Effector memory CD8-positive, alpha-beta T cell (primary cell): ENCODE results near the gene HBG1.

ENCODE experiments used
- ATAC-seq: fragments of 150-1000 bp; cut with Tn5 transposase; replicated peaks from 2 replicates; pipeline ENCODE4 v1.10.0; 2021; ENCODE audit warnings: mild to moderate bottlenecking, moderate library complexity
- DNase-seq, 3 experiments: peaks; one replicate each; pipeline ENCODE4 v3.0.0; 2021
- H3K27ac Mint-ChIP-seq, 2 donors: one replicate each; pipeline ENCODE4 v1.8.0; 2022; ENCODE audit warnings: mild to moderate bottlenecking in 2 of 2, mixed read lengths in 2 of 2, moderate library complexity in 2 of 2
- H3K27me3 Mint-ChIP-seq, 2 donors: one replicate each; pipeline ENCODE4 v1.8.0; 2022; ENCODE audit warnings: mixed read lengths in 2 of 2
- H3K36me3 Mint-ChIP-seq: one replicate; pipeline ENCODE4 v1.8.0; 2022; ENCODE audit warnings: mild to moderate bottlenecking, moderate library complexity, mixed read lengths; ENCODE audit not compliant: insufficient read depth
- H3K4me1 Mint-ChIP-seq, 2 donors: one replicate each; pipeline ENCODE4 v1.8.0; 2022; ENCODE audit warnings: low read depth in 2 of 2, mixed read lengths in 2 of 2
- H3K4me3 Mint-ChIP-seq, 2 donors: one replicate each; pipeline ENCODE4 v1.8.0; 2022; ENCODE audit warnings: mild to moderate bottlenecking in 2 of 2, mixed read lengths in 2 of 2, moderate library complexity in 2 of 2
- H3K9me3 Mint-ChIP-seq, 2 donors: one replicate each; pipeline ENCODE4 v1.8.0; 2022; ENCODE audit warnings: mixed read lengths in 2 of 2

The HBG1 gene

DNA sequence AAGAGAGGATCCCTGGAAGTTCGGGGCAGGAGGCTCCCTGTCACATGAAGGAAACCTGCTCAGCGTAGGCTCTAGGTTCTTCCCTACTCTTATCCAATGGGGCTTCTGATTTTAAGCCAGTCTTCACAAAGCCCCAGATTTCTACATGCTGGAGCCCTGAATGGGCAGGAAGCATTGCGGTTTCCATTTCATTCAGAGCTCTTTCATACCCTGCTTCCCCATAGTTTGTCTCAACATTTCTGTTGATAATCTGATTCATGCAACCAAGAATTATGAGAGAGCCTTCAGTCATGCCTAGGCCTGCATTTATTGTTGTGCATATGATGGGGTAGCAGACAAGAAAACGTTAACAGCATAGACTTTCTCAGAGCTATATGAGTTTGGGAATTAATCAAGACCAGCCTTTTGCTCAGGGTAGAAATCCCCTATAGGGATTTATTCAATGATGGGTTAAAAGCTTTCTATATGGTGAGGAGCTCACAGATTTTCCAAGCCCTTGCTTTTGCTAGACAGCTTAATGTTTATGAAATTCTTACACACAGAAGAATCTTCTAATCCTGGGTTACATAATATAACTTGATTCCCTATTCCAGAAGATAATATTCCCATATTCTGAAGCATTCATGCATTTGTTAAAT lies 36.2 kb upstream of the HBG1 start:
- DNase-seq (no peak), ATAC-seq (no peak)
- peaks cover 0 to 9% of the 10 kb centered on the region in 2 donors for H3K27me3 Mint-ChIP-seq
- H3K4me1 Mint-ChIP-seq, result no peaks in the 10 kb centered on the region
- no peaks in the 10 kb centered on the region for H3K9me3 Mint-ChIP-seq
- H3K36me3 Mint-ChIP-seq, result no peaks in the 10 kb centered on the region
- H3K4me3 Mint-ChIP-seq, result no peak overlapping the region
- no peak overlapping the region for H3K27ac Mint-ChIP-seq

DNA sequence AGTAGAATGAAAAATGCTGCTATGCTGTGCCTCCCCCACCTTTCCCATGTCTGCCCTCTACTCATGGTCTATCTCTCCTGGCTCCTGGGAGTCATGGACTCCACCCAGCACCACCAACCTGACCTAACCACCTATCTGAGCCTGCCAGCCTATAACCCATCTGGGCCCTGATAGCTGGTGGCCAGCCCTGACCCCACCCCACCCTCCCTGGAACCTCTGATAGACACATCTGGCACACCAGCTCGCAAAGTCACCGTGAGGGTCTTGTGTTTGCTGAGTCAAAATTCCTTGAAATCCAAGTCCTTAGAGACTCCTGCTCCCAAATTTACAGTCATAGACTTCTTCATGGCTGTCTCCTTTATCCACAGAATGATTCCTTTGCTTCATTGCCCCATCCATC lies 35.0 kb upstream of the HBG1 start:
- H3K27me3 Mint-ChIP-seq, result peaks cover 0 to 9% of the 10 kb centered on the region in 2 donors
- DNase-seq (no peak), ATAC-seq (no peak)
- no peak overlapping the region for H3K27ac Mint-ChIP-seq
- no peaks in the 10 kb centered on the region for H3K36me3 Mint-ChIP-seq
- H3K4me3 Mint-ChIP-seq, result no peak overlapping the region
- no peaks in the 10 kb centered on the region for H3K4me1 Mint-ChIP-seq
- no peaks in the 10 kb centered on the region for H3K9me3 Mint-ChIP-seq

DNA sequence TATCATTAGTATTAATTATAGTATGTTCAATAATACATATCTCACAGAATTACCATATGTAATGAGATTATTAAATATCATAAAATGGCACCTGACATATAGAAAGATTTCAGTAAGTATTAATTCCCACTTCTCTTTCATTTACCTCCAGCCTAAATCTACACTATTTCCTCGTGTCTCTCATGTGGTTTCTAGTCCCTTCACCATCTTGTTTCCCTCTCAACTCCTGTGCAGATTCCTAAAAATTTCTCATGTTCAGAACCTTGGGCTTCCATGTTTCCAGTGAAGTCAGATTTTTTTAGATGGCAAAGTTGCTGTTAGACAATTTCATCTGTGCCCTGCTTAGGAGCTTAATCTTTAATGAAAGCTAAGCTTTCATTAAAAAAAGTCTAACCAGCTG lies 34.2 kb upstream of the HBG1 start:
- Mint-ChIP-seq H3K27ac (no peak overlapping the region), H3K36me3 (no peaks in the 10 kb centered on the region), H3K9me3 (no peaks in the 10 kb centered on the region), H3K27me3 (peaks cover 0 to 9% of the 10 kb centered on the region in 2 donors), H3K4me1 (no peaks in the 10 kb centered on the region), H3K4me3 (no peak overlapping the region)
- ATAC-seq (no peak), DNase-seq (no peak)

DNA sequence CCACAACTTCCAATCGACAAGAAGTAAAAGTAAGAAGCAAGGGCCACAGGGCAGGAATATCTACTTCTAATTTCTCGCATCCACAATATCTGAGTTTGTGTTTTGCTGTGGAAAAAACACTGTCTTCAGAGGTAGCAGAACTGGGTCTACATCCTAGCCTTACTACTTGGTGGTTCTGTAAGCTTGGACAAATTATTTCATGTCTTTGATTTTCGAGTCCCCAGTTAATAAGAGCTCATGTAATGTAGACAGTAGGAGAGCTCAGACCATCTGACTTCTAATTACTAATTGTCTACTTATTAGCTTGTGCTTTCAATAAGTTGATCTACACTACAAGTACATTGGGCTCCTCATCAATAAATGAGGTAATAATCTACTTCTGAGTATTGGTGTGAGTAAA lies 33.4 kb upstream of the HBG1 start:
- H3K4me3 Mint-ChIP-seq, result no peak overlapping the region
- H3K36me3 Mint-ChIP-seq, result no peaks in the 10 kb centered on the region
- DNase-seq (no peak), ATAC-seq (no peak)
- no peaks in the 10 kb centered on the region for H3K4me1 Mint-ChIP-seq
- peaks cover 0 to 9% of the 10 kb centered on the region in 2 donors for H3K27me3 Mint-ChIP-seq
- no peaks in the 10 kb centered on the region for H3K9me3 Mint-ChIP-seq
- no peak overlapping the region for H3K27ac Mint-ChIP-seq

DNA sequence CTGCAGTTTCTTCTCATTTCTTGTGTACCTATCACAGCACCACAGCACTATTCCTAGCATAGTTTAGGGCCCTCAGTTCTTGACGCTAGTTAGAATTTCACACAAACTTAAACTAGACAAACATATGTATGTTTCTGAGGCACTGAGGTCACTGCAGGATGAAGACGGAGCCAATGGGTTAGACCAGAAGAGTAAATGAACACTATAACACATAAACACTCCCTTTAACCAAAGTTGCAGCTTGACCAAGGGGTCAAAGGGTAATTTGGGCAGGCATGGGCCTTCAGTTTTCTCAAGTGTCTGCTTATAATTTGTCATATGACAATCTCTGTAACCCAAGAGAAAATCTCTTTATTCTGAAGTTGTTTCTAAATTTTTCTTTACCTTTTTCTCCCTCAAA lies 33.0 kb upstream of the HBG1 start:
- ATAC-seq, result no peak
- no peak overlapping the region for H3K27ac Mint-ChIP-seq
- H3K27me3 Mint-ChIP-seq, result peaks cover 0 to 9% of the 10 kb centered on the region in 2 donors

DNA sequence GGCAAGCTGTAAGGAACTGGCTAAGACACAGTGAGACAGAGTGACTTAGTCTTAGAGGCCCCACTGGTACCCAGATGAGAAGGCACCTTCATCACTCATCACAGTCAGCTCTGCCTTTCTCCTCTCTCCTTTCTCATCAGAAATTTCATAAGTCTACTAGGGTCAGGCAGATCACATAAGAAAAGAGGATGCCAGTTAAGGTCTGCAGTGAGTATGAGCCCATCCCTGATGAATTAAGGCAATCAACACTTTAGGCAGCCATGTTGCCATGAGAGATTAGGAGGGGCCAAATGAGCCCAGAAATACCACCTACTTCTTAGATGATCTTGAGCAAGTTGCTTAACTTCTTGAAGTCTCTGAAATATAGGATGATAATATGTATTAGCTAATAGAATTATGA lies 31.9 kb upstream of the HBG1 start:
- Mint-ChIP-seq H3K36me3 (no peaks in the 10 kb centered on the region), H3K4me3 (no peak overlapping the region), H3K27ac (no peak overlapping the region), H3K4me1 (no peaks in the 10 kb centered on the region), H3K9me3 (no peaks in the 10 kb centered on the region), H3K27me3 (peaks cover 0 to 9% of the 10 kb centered on the region in 2 donors)
- DNase-seq, result no peak
- ATAC-seq, result no peak

More for the DNA sequence above, 33.0 kb upstream of the HBG1 start:
- Mint-ChIP-seq H3K36me3 (no peaks in the 10 kb centered on the region), H3K4me1 (no peaks in the 10 kb centered on the region), H3K9me3 (no peaks in the 10 kb centered on the region), H3K4me3 (no peak overlapping the region)
- DNase-seq, result no peak

DNA sequence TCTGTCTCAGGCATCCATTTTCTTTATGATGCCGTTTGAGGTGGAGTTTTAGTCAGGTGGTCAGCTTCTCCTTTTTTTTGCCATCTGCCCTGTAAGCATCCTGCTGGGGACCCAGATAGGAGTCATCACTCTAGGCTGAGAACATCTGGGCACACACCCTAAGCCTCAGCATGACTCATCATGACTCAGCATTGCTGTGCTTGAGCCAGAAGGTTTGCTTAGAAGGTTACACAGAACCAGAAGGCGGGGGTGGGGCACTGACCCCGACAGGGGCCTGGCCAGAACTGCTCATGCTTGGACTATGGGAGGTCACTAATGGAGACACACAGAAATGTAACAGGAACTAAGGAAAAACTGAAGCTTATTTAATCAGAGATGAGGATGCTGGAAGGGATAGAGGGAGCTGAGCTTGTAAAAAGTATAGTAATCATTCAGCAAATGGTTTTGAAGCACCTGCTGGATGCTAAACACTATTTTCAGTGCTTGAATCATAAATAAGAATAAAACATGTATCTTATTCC lies 31.0 kb upstream of the HBG1 start:
- Mint-ChIP-seq H3K27me3 (peaks cover 0 to 9% of the 10 kb centered on the region in 2 donors), H3K36me3 (no peaks in the 10 kb centered on the region), H3K27ac (no peak overlapping the region), H3K4me3 (no peak overlapping the region), H3K4me1 (no peaks in the 10 kb centered on the region), H3K9me3 (no peaks in the 10 kb centered on the region)
- DNase-seq (no peak), ATAC-seq (no peak)

DNA sequence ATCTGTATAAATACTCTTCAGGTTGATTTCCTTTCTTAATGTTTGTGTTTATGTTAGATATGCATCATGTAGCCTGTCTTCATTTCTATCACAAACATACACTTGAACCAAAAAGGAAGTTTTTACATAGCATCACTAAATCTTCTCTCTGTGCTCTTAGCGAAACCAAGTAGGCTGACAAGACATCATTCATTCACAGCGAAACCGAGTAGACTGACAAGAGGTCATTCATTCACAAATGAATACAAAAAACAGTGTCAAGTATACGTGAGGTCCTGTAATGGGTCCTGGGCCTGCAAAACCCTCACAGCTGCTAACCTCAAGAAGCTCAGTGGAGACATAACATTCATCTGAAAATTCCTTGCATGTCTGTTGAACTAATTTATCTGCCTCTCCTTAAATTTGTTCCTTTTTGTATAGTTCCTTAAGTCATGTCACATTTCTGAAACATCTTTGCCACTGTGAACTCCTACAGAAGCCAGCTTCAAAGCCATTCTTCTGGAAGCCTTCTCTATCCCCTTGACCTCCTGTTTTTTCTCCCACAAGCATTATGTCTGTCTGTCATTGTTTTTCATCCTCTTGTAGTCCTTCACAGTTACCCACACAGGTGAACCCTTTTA lies 29.9 kb upstream of the HBG1 start:
- peaks cover 0 to 5% of the 10 kb centered on the region in 2 donors for H3K27me3 Mint-ChIP-seq
- no peaks in the 10 kb centered on the region for H3K4me1 Mint-ChIP-seq
- no peaks in the 10 kb centered on the region for H3K36me3 Mint-ChIP-seq
- no peaks in the 10 kb centered on the region for H3K9me3 Mint-ChIP-seq
- H3K4me3 Mint-ChIP-seq, result no peak overlapping the region
- DNase-seq, result no peak
- no peak overlapping the region for H3K27ac Mint-ChIP-seq
- no peak for ATAC-seq

DNA sequence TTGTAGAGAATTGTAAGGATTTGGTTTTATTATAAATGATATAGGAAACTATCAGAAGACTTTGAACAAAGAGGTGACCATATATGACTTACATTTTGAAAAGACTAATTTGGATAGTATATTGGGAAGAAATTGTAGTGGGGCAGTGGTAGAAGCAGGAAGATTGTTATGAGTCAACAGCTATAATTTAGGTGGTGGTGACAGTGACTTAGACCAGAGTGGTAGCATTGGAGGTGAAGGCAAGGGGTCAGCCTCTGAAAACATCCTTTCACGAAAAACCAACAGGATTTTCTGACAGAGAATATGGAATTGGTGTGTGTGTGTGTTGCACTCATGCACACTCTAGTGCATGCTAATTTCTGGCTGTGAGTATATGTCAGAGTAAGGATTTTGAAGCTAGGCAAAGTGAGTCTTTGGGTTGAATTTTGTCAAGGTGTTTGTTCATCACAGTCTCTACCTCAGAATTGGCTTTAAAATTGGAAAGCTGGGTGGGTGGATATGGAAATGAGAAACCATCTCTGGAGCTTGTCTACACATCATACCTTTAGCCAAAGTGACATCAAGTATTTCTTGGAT lies 28.2 kb upstream of the HBG1 start:
- H3K27me3 Mint-ChIP-seq, result no peaks in the 10 kb centered on the region
- no peaks in the 10 kb centered on the region for H3K4me1 Mint-ChIP-seq
- H3K4me3 Mint-ChIP-seq, result no peak overlapping the region
- H3K36me3 Mint-ChIP-seq, result no peaks in the 10 kb centered on the region
- H3K9me3 Mint-ChIP-seq, result no peaks in the 10 kb centered on the region
- ATAC-seq (no peak), DNase-seq (no peak)
- H3K27ac Mint-ChIP-seq, result no peak overlapping the region

DNA sequence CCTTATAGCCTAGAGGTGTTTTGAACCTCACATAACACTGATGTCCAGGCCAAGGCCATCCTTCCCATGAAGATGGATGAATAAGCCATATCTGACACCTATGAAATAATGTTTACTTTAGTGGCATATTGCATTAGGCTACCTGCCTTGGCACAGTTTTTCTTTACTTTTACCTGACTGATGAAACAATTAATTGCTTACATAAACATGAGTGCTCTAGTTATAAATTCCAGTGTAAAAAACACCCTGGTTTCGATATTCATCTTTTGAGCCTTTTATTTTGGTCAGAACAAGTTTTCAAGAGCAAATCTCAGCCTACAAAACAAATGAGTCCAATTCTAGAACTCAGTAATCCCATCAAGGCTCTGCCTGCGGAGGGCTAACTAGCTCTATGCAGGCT lies 27.0 kb upstream of the HBG1 start:
- no peaks in the 10 kb centered on the region for H3K36me3 Mint-ChIP-seq
- no peak for ATAC-seq
- H3K27me3 Mint-ChIP-seq, result no peaks in the 10 kb centered on the region
- no peak overlapping the region for H3K4me3 Mint-ChIP-seq
- no peaks in the 10 kb centered on the region for H3K4me1 Mint-ChIP-seq
- no peak for DNase-seq
- no peak overlapping the region for H3K27ac Mint-ChIP-seq
- no peaks in the 10 kb centered on the region for H3K9me3 Mint-ChIP-seq

DNA sequence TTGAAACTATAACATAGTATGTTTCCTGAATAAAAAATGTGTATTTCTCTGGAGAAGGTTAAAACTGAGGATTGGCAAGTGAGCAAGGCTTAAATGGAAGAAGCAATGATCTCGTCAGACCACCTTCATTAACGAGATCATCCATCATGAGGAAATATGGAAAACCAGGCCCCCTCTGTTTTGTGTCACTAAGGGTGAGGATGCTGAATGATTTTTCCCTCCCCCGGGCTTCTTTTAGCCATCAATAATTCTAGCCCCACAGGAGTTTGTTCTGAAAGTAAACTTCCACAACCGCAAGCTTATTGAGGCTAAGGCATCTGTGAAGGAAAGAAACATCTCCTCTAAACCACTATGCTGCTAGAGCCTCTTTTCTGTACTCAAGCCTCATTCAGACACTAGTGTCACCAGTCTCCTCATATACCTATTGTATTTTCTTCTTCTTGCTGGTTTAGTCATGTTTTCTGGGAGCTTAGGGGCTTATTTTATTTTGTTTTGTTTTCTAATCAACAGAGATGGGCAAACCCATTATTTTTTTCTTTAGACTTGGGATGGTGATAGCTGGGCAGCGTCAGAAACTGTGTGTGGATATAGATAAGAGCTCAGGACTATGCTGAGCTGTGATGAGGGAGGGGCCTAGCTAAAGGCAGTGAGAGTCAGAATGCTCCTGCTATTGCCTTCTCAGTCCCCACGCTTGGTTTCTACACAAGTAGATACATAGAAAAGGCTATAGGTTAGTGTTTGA lies 25.9 kb upstream of the HBG1 start:
- Mint-ChIP-seq H3K36me3 (no peaks in the 10 kb centered on the region), H3K9me3 (no peaks in the 10 kb centered on the region), H3K4me1 (no peaks in the 10 kb centered on the region), H3K4me3 (no peak overlapping the region), H3K27me3 (no peaks in the 10 kb centered on the region), H3K27ac (no peak overlapping the region)
- ATAC-seq, result no peak
- DNase-seq, result no peak

DNA sequence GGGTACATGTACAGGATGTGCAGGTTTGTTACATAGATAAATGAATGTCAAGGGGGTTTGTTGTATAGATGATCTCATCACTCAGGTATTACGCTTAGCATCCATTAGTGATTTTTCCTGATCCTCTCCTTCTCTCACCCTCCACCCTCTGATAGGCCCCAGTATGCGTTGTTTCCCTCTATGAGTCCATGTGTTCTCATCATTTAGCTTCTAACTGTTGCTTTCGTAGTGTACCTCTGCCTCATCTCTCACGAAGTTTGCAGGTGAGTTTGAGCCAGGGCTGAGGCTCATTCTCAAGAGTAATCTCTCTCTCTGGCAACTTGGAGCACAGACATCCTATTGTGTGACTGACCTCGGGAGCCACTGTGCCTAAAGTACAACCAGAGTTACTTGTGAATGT lies 24.7 kb upstream of the HBG1 start:
- H3K36me3 Mint-ChIP-seq, result no peaks in the 10 kb centered on the region
- H3K4me1 Mint-ChIP-seq, result no peaks in the 10 kb centered on the region
- H3K4me3 Mint-ChIP-seq, result no peak overlapping the region
- ATAC-seq (no peak), DNase-seq (no peak)
- peaks cover 0 to 5% of the 10 kb centered on the region in 2 donors for H3K27me3 Mint-ChIP-seq
- no peaks in the 10 kb centered on the region for H3K9me3 Mint-ChIP-seq
- no peak overlapping the region for H3K27ac Mint-ChIP-seq

DNA sequence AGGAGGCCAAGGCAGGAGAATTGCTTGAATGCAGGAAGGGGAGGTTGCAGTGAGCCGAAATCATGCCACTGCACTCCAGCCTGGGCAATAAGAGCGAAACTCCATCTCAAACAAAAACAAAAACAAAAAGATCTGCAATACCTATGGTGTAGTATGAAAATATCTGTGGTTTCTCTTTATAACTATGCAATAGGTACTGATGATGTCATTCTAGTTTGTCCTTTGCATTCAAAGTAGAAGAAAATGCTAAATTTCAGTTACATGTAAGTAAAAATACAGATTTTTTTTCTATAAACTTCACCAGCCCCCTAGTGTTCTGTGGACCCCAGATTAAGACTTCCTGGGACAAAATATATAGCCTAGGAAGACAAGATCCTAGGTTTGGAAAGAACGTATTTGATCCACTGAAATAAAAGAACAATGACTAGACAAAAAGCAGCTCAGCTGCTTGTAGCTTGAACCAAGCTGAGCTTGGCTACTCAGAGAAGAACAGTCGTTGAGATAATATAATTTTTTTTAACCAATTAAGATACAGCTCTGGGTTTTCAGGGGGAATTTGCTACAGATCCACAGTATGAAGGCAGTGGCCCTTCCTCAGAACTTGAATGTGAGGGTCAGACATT lies 22.8 kb upstream of the HBG1 start:
- Mint-ChIP-seq H3K4me3 (no peak overlapping the region), H3K4me1 (no peaks in the 10 kb centered on the region), H3K27me3 (peaks cover 0 to 5% of the 10 kb centered on the region in 2 donors), H3K36me3 (no peaks in the 10 kb centered on the region), H3K27ac (no peak overlapping the region), H3K9me3 (no peaks in the 10 kb centered on the region)
- DNase-seq, result no peak
- no peak for ATAC-seq
